ENCODE measurements around the gene STRAP.
A peak's percentile ranks its signal among the peaks of the same experiment; 100 is the strongest.
"Not testable (repeated sequence)": the region's sequence is repeated elsewhere in the genome, so short reads cannot be mapped to it uniquely, and the experiment has no call there.

Gene STRAP

GRCh38 chr12:15874556-15875145 lies 7.5 kb upstream of the STRAP start:
- not testable (repeated sequence) for DNase-seq

GRCh38 chr12:15875863-15876262 lies 6.3 kb upstream of the STRAP start:
- no peak for DNase-seq

- no peak for DNase-seq
Measured at GRCh38 chr12:15879413-15879812, 2.8 kb upstream of the STRAP start.

- DNase-seq: no peak
Measured at GRCh38 chr12:15880721-15881120, 1.5 kb upstream of the STRAP start.

GRCh38 chr12:15883536-15883935 lies 1.3 kb downstream of the STRAP start:
- no peak for DNase-seq

- no peak for DNase-seq
Measured at GRCh38 chr12:15886372-15887042, 4.3 kb downstream of the STRAP start.

- no peak for DNase-seq
Measured at GRCh38 chr12:15887043-15887817, 5.0 kb downstream of the STRAP start.

- no peak for DNase-seq
Measured at GRCh38 chr12:15892645-15893259, 10.6 kb downstream of the STRAP start.

- no peak for DNase-seq
Measured at GRCh38 chr12:15893260-15893659, 11.1 kb downstream of the STRAP start.

- DNase-seq: no peak
Measured at GRCh38 chr12:15896867-15897266, 14.7 kb downstream of the STRAP start.

- DNase-seq: no peak
Measured at GRCh38 chr12:15897433-15897832, 15.2 kb downstream of the STRAP start.

GRCh38 chr12:15899282-15899870 lies 17.2 kb downstream of the STRAP start:
- no peak for DNase-seq

- no peak for DNase-seq
Measured at GRCh38 chr12:15904378-15904920, 22.3 kb downstream of the STRAP start.

- no peak for DNase-seq
Measured at GRCh38 chr12:15910468-15910863, 28.3 kb downstream of the STRAP start.

GRCh38 chr12:15910864-15911721 lies 28.9 kb downstream of the STRAP start, which contains the start of gene DERA:
Gene DERA (plus strand): TSS chr12:15911332. CDS start chr12:15911384, 52 bp downstream.
- DNase-seq: peak; percentile 36

GRCh38 chr12:15911931-15912330 lies 29.7 kb downstream of the STRAP start:
- not testable (repeated sequence) for DNase-seq

- DNase-seq: not testable (repeated sequence)
Measured at GRCh38 chr12:15914131-15914530, 31.9 kb downstream of the STRAP start.

GRCh38 chr12:15918066-15918465 lies 35.9 kb downstream of the STRAP start:
- DNase-seq: no peak

- no peak for DNase-seq
Measured at GRCh38 chr12:15919418-15919817, 37.2 kb downstream of the STRAP start.

GRCh38 chr12:15924956-15925355 lies 42.8 kb downstream of the STRAP start:
- DNase-seq: no peak

- DNase-seq: no peak
Measured at GRCh38 chr12:15928346-15928745, 46.2 kb downstream of the STRAP start.

Measured in effector CD4-positive, alpha-beta T cell (primary cell).